Activated CD8-positive, alpha-beta memory T cell treated with anti-CD3 and anti-CD28 coated beads for 36 hours (primary cell): ENCODE results near the gene CRMP1. TPM values are rescaled to one million over a fixed set of nuclear protein-coding genes. Genes with fewer than 3 reads are reported as not detected.

Experiments
- CTCF ChIA-PET: fragments of 350-600 bp; sonication (Branson Sonifier 250); formaldehyde crosslinking; loops from one replicate; lab custom pipeline; 2021; ENCODE audit warnings: antibody characterized with exemption; lab: Charles Lee
- POLR2A ChIA-PET: fragments of 350-600 bp; sonication (Branson Sonifier 250); formaldehyde crosslinking; loops from one replicate; lab custom pipeline; 2021; ENCODE audit warnings: antibody characterized with exemption; lab: Charles Lee
- total RNA-seq, 2 experiments: library from RNA; stranded (reverse); gene quantifications; one replicate each; pipeline ENCODE4 v1.2.3, GENCODE V29; 2021

CRMP1 gene
- total RNA-seq, 2 experiments from 2014 or later = not detected

- ChIA-PET CTCF (no interaction called here), POLR2A (no interaction called here)
These were observed 1.1 kb downstream of the CRMP1 start for GRCh38 chr4:5891563-5892322.

- CTCF ChIA-PET = no interaction called here
- POLR2A ChIA-PET = interaction anchor here (0.7 kb wide), 1 partner anchor 865 kb away, joined by 3 read pairs; no protein-coding TSS in a partner anchor
These were observed 2.7 kb downstream of the CRMP1 start for GRCh38 chr4:5890063-5890727.

GRCh38 chr4:5889002-5889696 lies 3.7 kb downstream of the CRMP1 start:
- POLR2A ChIA-PET = interaction anchor here (0.7 kb wide), 1 partner anchor 864 kb away, joined by 3 read pairs; no protein-coding TSS in a partner anchor
- CTCF ChIA-PET = no interaction called here

- POLR2A ChIA-PET = no interaction called here
- CTCF ChIA-PET = no interaction called here
These were observed 4.5 kb downstream of the CRMP1 start for GRCh38 chr4:5888222-5889001.

- ChIA-PET CTCF (no interaction called here), POLR2A (no interaction called here)
These were observed 5.3 kb downstream of the CRMP1 start for GRCh38 chr4:5887361-5888221.

GRCh38 chr4:5887011-5887360 lies 5.9 kb downstream of the CRMP1 start:
- POLR2A ChIA-PET = no interaction called here
- CTCF ChIA-PET = no interaction called here

- POLR2A ChIA-PET = no interaction called here
- CTCF ChIA-PET = no interaction called here
These were observed 7.2 kb downstream of the CRMP1 start for GRCh38 chr4:5885733-5886132.

- ChIA-PET POLR2A (no interaction called here), CTCF (interaction anchor here (0.7 kb wide), 1 partner anchor 57 kb away, joined by 3 read pairs; no protein-coding TSS in a partner anchor)
These were observed 8.1 kb downstream of the CRMP1 start for GRCh38 chr4:5884796-5885195.

GRCh38 chr4:5883916-5884315 lies 9.0 kb downstream of the CRMP1 start:
- ChIA-PET CTCF (no interaction called here), POLR2A (no interaction called here)

- CTCF ChIA-PET = no interaction called here
- POLR2A ChIA-PET = no interaction called here
These were observed 9.9 kb downstream of the CRMP1 start for GRCh38 chr4:5882947-5883346.

GRCh38 chr4:5881340-5881739 lies 11.5 kb downstream of the CRMP1 start:
- ChIA-PET POLR2A (no interaction called here), CTCF (no interaction called here)

GRCh38 chr4:5878359-5878758 lies 14.5 kb downstream of the CRMP1 start:
- ChIA-PET POLR2A (no interaction called here), CTCF (no interaction called here)

GRCh38 chr4:5877392-5877791 lies 15.5 kb downstream of the CRMP1 start:
- POLR2A ChIA-PET = no interaction called here
- CTCF ChIA-PET = no interaction called here

GRCh38 chr4:5874811-5875449 lies 18.0 kb downstream of the CRMP1 start:
- ChIA-PET POLR2A (no interaction called here), CTCF (no interaction called here)

- CTCF ChIA-PET = no interaction called here
- POLR2A ChIA-PET = no interaction called here
These were observed 22.2 kb downstream of the CRMP1 start for GRCh38 chr4:5870701-5871100.

- POLR2A ChIA-PET = no interaction called here
- CTCF ChIA-PET = no interaction called here
These were observed 22.8 kb downstream of the CRMP1 start for GRCh38 chr4:5869966-5870619.

GRCh38 chr4:5867866-5868265 lies 25.0 kb downstream of the CRMP1 start:
- CTCF ChIA-PET = no interaction called here
- POLR2A ChIA-PET = no interaction called here
